HEK293T (cell line): Measurements from ENCODE around the gene ARHGEF26.

Experiments
- CTCF ChIA-PET: fragments of 350-600 bp; formaldehyde crosslinking; extraction: SDS; loops from one replicate; lab custom pipeline; 2021; ENCODE audit warnings: antibody characterized with exemption, inconsistent platforms; lab: Yijun Ruan, JAX
- POLR2A ChIA-PET: fragments of 350-600 bp; formaldehyde crosslinking; extraction: SDS; loops from one replicate; lab custom pipeline; 2020; ENCODE audit warnings: antibody characterized with exemption, inconsistent platforms; lab: Yijun Ruan, JAX
- DNase-seq: peaks from one replicate; pipeline ENCODE4 v3.0.0; 2012; ENCODE audit warnings: mixed read lengths; ENCODE audit errors: extremely low spot score
- ARNT ChIP-seq: fragments of 450-650 bp; IDR thresholded peaks from 2 replicates; pipeline ENCODE4 v1.6.1; 2017; ENCODE audit warnings: mild to moderate bottlenecking
- BHLHE40 ChIP-seq: fragments of 450-650 bp; IDR thresholded peaks from 2 replicates; pipeline ENCODE4 v1.6.1; 2016; ENCODE audit warnings: mild to moderate bottlenecking, moderate library complexity, borderline replicate concordance
- CTBP1 ChIP-seq: fragments of 450-650 bp; IDR thresholded peaks from 2 replicates; pipeline ENCODE4 v1.6.1; 2016; ENCODE audit warnings: borderline replicate concordance
- ELF4 ChIP-seq: fragments of 450-650 bp; IDR thresholded peaks from 2 replicates; pipeline ENCODE4 v1.6.1; 2017; ENCODE audit warnings: antibody characterized with exemption
- FOXA1 ChIP-seq: fragments of 450-650 bp; IDR thresholded peaks from 2 replicates; pipeline ENCODE4 v1.6.1; 2016; ENCODE audit warnings: mild to moderate bottlenecking
- FOXK2 ChIP-seq: fragments of 450-650 bp; IDR thresholded peaks from 2 replicates; pipeline ENCODE4 v1.6.1; 2016; ENCODE audit warnings: mild to moderate bottlenecking
- FOXM1 ChIP-seq: fragments of 450-650 bp; IDR thresholded peaks from 2 replicates; pipeline ENCODE4 v1.6.1; 2017; ENCODE audit warnings: mild to moderate bottlenecking, borderline replicate concordance
- HDGF ChIP-seq: fragments of 450-650 bp; IDR thresholded peaks from 2 replicates; pipeline ENCODE4 v1.6.1; 2017; ENCODE audit warnings: antibody characterized with exemption, borderline replicate concordance
- L3MBTL2 ChIP-seq: fragments of 450-650 bp; conservative IDR thresholded peaks from 2 replicates; pipeline ENCODE4 v1.6.1; 2016; ENCODE audit warnings: mild to moderate bottlenecking
- LEF1 ChIP-seq: fragments of 450-650 bp; IDR thresholded peaks from 2 replicates; pipeline ENCODE4 v1.6.1; 2017; ENCODE audit warnings: mild to moderate bottlenecking, borderline replicate concordance
- NFRKB ChIP-seq: fragments of 450-650 bp; IDR thresholded peaks from 2 replicates; pipeline ENCODE4 v1.6.1; 2016; ENCODE audit warnings: mild to moderate bottlenecking, moderate library complexity
- SP1 ChIP-seq: fragments of 450-650 bp; IDR thresholded peaks from 2 replicates; pipeline ENCODE4 v1.6.1; 2017
- SUZ12 ChIP-seq: fragments of 450-650 bp; IDR thresholded peaks from 2 replicates; pipeline ENCODE4 v1.6.1; 2016; ENCODE audit warnings: mild to moderate bottlenecking
- TARDBP ChIP-seq: fragments of 450-650 bp; IDR thresholded peaks from 2 replicates; pipeline ENCODE4 v1.6.1; 2016
- ZNF384 ChIP-seq: fragments of 450-650 bp; IDR thresholded peaks from 2 replicates; pipeline ENCODE4 v1.6.1; 2016
- TF ChIP-seq, protein P1 (sequence below): fragments of 450-650 bp; IDR thresholded peaks from 2 replicates; pipeline ENCODE4 v1.6.1; 2016

Gene ARHGEF26

DNA sequence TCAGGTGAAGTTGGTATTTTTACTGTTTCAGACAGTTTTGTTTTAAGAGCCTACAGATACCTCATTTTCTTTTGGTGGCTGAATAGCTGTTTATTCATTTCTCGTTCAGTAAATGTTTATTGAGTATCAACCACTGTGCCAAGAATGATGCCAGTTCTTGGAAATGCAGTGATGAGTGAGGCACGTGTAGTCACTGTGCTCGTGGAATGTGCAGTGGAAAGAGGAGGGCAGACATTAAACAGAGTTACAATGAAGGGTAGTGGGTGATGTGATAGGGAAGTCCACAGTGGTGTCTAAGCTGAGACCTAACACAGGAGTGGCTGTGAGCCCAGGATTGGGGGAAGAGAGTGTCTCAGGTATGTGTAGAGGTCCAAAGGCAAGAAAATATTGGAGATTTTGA lies 73.7 kb downstream of the ARHGEF26 start:
- CTCF ChIA-PET, result no interaction called here
- POLR2A ChIA-PET, result no interaction called here
- TF ChIP-seq BHLHE40 (no peak), FOXM1 (no peak), LEF1 (no peak), FOXA1 (no peak), ELF4 (no peak), ARNT (no peak), CTBP1 (no peak), ZNF384 (no peak), FOXK2 (no peak), NFRKB (no peak), HDGF (no peak)
- TF ChIP-seq, protein P1, sequence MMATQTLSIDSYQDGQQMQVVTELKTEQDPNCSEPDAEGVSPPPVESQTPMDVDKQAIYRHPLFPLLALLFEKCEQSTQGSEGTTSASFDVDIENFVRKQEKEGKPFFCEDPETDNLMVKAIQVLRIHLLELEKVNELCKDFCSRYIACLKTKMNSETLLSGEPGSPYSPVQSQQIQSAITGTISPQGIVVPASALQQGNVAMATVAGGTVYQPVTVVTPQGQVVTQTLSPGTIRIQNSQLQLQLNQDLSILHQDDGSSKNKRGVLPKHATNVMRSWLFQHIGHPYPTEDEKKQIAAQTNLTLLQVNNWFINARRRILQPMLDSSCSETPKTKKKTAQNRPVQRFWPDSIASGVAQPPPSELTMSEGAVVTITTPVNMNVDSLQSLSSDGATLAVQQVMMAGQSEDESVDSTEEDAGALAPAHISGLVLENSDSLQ, result no peak
- DNase-seq, result no peak

DNA sequence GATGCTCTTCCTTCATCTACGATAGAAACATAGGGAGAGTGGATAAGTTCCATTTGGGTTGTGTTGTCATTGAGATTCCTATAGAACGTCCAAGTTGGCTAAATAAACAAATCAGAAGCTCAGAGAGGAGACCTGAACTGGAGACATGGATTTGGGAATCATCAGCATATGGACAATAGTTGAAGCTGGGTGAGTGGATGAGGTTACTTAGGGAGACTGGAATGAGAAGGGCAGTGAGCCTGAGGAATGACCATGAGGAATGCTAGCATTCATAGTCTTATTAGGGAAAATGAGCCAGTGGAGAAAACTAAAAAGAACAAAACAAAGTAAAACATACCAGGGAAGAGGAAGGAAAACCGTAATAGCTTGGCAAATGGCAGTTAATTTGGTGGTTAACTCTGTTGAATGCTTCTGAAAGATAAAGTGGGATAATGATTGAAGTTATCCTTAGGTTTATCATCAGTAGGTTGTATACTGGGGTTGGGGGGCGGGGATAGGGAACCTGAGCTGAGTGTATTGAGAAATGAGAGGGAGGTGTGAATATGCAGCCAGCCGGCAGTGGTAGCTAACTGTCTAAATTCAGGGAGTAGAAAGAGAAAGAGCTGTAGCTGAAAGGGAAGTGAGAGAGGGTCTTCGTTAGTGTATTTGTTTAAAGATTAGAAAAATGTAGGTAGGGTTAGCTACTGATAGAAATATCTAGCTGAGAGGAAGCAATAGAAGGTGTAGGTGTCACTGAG lies 74.6 kb downstream of the ARHGEF26 start:
- ChIA-PET POLR2A (no interaction called here), CTCF (no interaction called here)
- TF ChIP-seq HDGF (no peak), ELF4 (no peak), SUZ12 (no peak), ZNF384 (no peak)
- no peak for DNase-seq

GRCh38 chr3:154197751-154198150 lies 76.6 kb downstream of the ARHGEF26 start:
- no peak for DNase-seq
- POLR2A ChIA-PET, result no interaction called here
- CTCF ChIA-PET, result no interaction called here
- TF ChIP-seq BHLHE40 (no peak), ARNT (no peak), HDGF (no peak), FOXM1 (no peak), L3MBTL2 (no peak), SP1 (no peak)

- POLR2A ChIA-PET, result no interaction called here
- DNase-seq, result no peak
Observed at GRCh38 chr3:154209499-154209898, 88.3 kb downstream of the ARHGEF26 start.

DNA sequence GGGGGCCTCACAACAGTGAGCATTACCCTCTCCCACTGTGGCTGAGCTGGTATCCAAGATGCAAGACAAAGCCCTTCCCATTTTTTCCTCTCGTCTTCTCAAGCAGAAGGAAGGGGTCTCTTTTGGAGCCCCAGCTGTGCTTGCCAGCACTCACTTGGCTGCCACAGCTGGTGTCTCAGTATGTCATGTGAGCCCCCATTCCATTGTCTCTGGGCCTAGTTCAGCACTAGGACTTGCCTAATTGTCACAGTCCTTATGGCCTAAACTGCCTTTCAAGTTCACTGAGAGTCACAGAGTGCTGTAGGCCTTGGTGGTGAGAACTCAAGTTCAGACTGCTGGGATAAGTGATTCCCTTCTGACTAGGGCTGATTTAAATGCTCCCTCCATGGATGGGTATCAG lies 89.8 kb downstream of the ARHGEF26 start:
- no peak for TF ChIP-seq TARDBP
- TF ChIP-seq BHLHE40, result no peak
- TF ChIP-seq SUZ12, result no peak
- no peak for TF ChIP-seq FOXM1
- no peak for TF ChIP-seq ZNF384
- TF ChIP-seq FOXA1, result no peak
- no peak for TF ChIP-seq SP1
- TF ChIP-seq FOXK2, result no peak
- no peak for TF ChIP-seq ARNT
- TF ChIP-seq, protein P1, result no peak
- TF ChIP-seq CTBP1, result no peak
- TF ChIP-seq NFRKB, result no peak
- TF ChIP-seq LEF1, result no peak
- TF ChIP-seq ELF4, result no peak
- no peak for TF ChIP-seq L3MBTL2
- TF ChIP-seq HDGF, result no peak
- ChIA-PET POLR2A (no interaction called here), CTCF (no interaction called here)
- no peak for DNase-seq

More at GRCh38 chr3:154209499-154209898, 88.3 kb downstream of the ARHGEF26 start:
- TF ChIP-seq L3MBTL2 (no peak), ZNF384 (no peak), SUZ12 (no peak), NFRKB (no peak), ARNT (no peak), CTBP1 (no peak), TARDBP (no peak), ELF4 (no peak), LEF1 (no peak), FOXK2 (no peak), FOXA1 (no peak), HDGF (no peak)
- CTCF ChIA-PET, result no interaction called here

DNA sequence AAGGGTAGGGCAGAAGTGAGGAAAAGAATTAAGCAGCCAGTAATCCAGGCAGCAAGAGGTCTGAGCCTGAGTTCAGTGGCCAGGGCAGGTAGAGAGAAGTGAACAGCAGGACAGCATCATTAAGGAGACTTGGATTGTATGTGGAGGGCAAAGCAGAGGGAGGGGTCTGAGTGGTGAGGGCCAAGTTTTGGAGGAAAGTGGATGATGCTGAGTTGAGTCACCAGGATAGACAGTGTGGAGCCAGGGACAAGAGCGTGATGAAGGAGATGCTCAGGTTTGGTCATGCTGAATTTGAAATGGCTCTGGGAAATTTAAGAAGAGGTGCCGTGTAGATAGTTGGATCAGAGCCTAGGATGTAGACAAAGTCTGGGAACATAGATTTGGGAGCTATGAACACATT lies 93.1 kb downstream of the ARHGEF26 start:
- CTCF ChIA-PET, result no interaction called here
- DNase-seq, result no peak

More for the DNA sequence above, 93.1 kb downstream of the ARHGEF26 start:
- TF ChIP-seq ARNT (no peak), ELF4 (no peak), NFRKB (no peak), L3MBTL2 (no peak), CTBP1 (no peak), FOXM1 (no peak), HDGF (no peak), SUZ12 (no peak), FOXK2 (no peak), FOXA1 (no peak), SP1 (no peak), BHLHE40 (no peak), LEF1 (no peak), ZNF384 (no peak), TARDBP (no peak)
- TF ChIP-seq, protein P1, result no peak
- POLR2A ChIA-PET, result no interaction called here
